Transverse colon (tissue), 4 donors: ENCODE measurements around the gene SELENOO. TPM values are rescaled to one million over a fixed set of nuclear protein-coding genes. Genes with fewer than 3 reads are reported as not detected.
A peak's percentile ranks its signal among the peaks of the same experiment; 100 is the strongest.

Experiments
- DNase-seq: peaks from one replicate; pipeline ENCODE4 v3.0.0-alpha.2; 2019
- H3K27ac ChIP-seq, 4 donors: fragments of 200-600 bp; sonication (generic); 2 replicates each; pipeline ENCODE4 v1.5.1; 2016 to 2018; ENCODE audit warnings: inconsistent platforms in 4 of 4
- H3K27me3 ChIP-seq: fragments of 200-600 bp; sonication (generic); 2 replicates; pipeline ENCODE4 v1.5.1; 2017; ENCODE audit warnings: inconsistent platforms
- H3K36me3 ChIP-seq, 4 donors: fragments of 200-600 bp; sonication (generic); 2 replicates each; pipeline ENCODE4 v1.5.1; 2017 to 2019; ENCODE audit warnings: inconsistent platforms in 4 of 4
- H3K4me1 ChIP-seq, 4 donors: fragments of 200-600 bp; sonication (generic); 2 replicates each; pipeline ENCODE4 v1.5.1; 2017 to 2020; ENCODE audit warnings: inconsistent platforms in 4 of 4
- H3K4me3 ChIP-seq, 4 donors: fragments of 200-600 bp; sonication (generic); 1 replicate in 1 of 4; 2 replicates in 3 of 4; pipeline versions ENCODE4 v1.5.1 to v1.6.1; 2017 to 2019; ENCODE audit warnings: inconsistent platforms in 4 of 4
- H3K9me3 ChIP-seq, 2 donors: fragments of 200-600 bp; sonication (generic); 2 replicates each; pipeline ENCODE4 v1.5.1; 2017 to 2019; ENCODE audit warnings: inconsistent platforms in 2 of 2
- EP300 ChIP-seq: sonication (generic); formaldehyde crosslinking; IDR thresholded peaks from one replicate; pipeline ENCODE4 v1.6.1; 2017; ENCODE audit warnings: antibody characterized with exemption, low read depth
- POLR2A ChIP-seq: fragments of 450-650 bp; IDR thresholded peaks from one replicate; pipeline ENCODE4 v1.6.1; 2016; ENCODE audit warnings: antibody characterized with exemption, mild to moderate bottlenecking, moderate library complexity
- POLR2AphosphoS5 ChIP-seq, 3 donors: sonication (generic); formaldehyde crosslinking; IDR thresholded peaks; one replicate each; pipeline ENCODE4 v1.6.1; 2016; ENCODE audit warnings: antibody characterized with exemption in 3 of 3
- WGBS, 2 donors: methylation state at CpG; one replicate each; pipeline ENCODE4 v1.1.5; 2018; ENCODE audit warnings: low coverage in 1 of 2; 5-methylcytosine and 5-hydroxymethylcytosine counted together
- in situ Hi-C, 4 donors: fragments of 200-750 bp; cut with MboI; loops; one replicate each; pipeline versions ENCODE4 v1.15.0 to v1.15.1; 2017; ENCODE audit warnings: low sequenced_read_pairs in 3 of 4, low pct_ligation_motif_present in 1 of 4, low pct_unique_long_range_greater_than_20kb in 1 of 4
- intact Hi-C: fragments of 100-400 bp; cut with DNase I; formaldehyde crosslinking; loops from one replicate; pipeline ENCODE4 v1.15.1; 2023; ENCODE audit warnings: low total_unique reads
- total RNA-seq, 4 donors: library from RNA; depleted of rRNA; stranded (reverse); fragments of >200 nt; gene quantifications; one replicate each; pipeline ENCODE4 v1.1.0, GENCODE V29; 2016
- TF ChIP-seq, protein P1 (sequence below), 5 experiments: fragments of 200-600 bp in 3 of 5; fragments of 450-650 bp in 2 of 5; sonication (generic) in 3 of 5; IDR thresholded peaks; 1 replicate in 2 of 5; 2 replicates in 3 of 5; pipeline ENCODE4 v1.5.1; 2016 to 2017; ENCODE audit warnings: antibody characterized with exemption in 5 of 5, inconsistent platforms in 3 of 5, mild to moderate bottlenecking in 2 of 5, moderate library complexity in 1 of 5

The SELENOO gene
- total RNA-seq, 4 donors from 2014 or later: 27.3 to 91.3 (median 35.1) TPM

DNA sequence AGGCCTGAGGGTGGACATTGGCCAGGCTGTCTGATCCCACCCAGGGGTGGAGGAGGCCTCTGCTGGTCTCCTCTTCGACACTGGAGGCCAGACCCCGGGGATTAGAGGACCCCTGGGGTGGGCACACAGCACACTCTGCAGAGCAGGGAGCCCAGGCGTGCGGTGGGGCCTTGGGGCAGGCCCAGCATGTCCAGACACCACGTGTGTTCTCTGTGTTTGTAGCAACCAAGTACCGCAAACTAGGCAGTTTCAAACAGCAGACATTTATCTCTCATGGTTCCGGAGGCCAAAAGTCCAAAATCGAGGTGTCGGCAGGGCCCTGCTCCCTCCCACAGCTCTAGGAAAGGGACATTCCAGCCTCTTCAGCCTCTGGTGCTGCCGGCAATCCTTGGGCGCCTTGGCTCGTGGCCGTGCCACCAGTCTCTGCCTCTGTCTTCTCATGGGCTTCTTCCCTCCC, 28.8 kb upstream of the SELENOO start:
- Histone ChIP-seq H3K4me1 (peaks cover 0 to 13% (median 11%) of the 10 kb centered on the region in 4 donors), H3K36me3 (no peaks in the 10 kb centered on the region), H3K27me3 (peaks cover 61% of the 10 kb centered on the region), H3K27ac (no peak overlapping the region), H3K9me3 (no peaks in the 10 kb centered on the region), H3K4me3 (no peak overlapping the region)
- WGBS, 2 donors: 70 to 88% methylated on average over 5 to 13 of the region's 13 CpGs
- in situ Hi-C loops (no loop called here), intact Hi-C loops (no loop called here)
- DNase-seq: no peak
- TF ChIP-seq EP300 (no peak), POLR2AphosphoS5 (IDR thresholded peaks at IDR 0.05) (no peak), POLR2A (no peak)
- TF ChIP-seq, protein P1, sequence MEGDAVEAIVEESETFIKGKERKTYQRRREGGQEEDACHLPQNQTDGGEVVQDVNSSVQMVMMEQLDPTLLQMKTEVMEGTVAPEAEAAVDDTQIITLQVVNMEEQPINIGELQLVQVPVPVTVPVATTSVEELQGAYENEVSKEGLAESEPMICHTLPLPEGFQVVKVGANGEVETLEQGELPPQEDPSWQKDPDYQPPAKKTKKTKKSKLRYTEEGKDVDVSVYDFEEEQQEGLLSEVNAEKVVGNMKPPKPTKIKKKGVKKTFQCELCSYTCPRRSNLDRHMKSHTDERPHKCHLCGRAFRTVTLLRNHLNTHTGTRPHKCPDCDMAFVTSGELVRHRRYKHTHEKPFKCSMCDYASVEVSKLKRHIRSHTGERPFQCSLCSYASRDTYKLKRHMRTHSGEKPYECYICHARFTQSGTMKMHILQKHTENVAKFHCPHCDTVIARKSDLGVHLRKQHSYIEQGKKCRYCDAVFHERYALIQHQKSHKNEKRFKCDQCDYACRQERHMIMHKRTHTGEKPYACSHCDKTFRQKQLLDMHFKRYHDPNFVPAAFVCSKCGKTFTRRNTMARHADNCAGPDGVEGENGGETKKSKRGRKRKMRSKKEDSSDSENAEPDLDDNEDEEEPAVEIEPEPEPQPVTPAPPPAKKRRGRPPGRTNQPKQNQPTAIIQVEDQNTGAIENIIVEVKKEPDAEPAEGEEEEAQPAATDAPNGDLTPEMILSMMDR (IDR thresholded peaks at IDR 0.05): no peak

DNA sequence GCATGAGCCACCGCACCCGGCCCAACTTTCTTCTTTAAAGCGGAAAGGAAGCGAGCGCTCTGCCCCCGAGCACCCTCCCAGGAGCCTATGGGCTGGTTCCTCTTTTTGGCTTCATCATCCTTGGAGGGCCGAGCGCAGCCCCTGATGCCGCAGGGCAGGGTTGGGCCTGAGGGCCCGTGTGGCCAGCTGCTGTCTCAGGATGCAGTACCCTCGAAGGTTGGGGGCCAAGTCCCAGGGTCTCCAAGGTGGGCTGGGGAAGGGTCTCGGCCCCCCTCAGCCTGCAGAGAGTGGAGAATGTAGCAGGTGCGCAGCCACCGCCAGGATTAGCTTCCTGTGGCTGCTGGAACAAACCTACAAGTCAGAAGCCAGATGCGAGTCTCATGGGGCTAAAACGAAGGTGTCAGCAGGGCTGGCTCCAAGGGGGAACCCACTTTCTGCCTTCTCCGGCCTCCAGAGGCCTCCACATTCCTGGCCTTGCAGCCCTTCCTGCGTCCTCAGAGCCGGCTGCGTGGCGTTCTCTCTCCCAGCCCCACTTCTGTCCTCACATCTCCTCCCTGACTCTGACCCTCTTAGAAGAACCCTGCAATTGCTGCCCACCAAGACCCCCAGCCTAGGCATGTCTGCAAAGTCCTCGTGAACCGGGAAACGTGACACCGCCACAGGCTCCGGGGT, 27.4 kb upstream of the SELENOO start:
- Histone ChIP-seq H3K4me3 (no peak overlapping the region), H3K4me1 (peaks cover 0 to 13% (median 11%) of the 10 kb centered on the region in 4 donors), H3K27me3 (peaks cover 70% of the 10 kb centered on the region), H3K27ac (no peak overlapping the region), H3K9me3 (no peaks in the 10 kb centered on the region), H3K36me3 (no peaks in the 10 kb centered on the region)
- peak; percentile 31 for DNase-seq
- in situ Hi-C loops: no loop called here
- no peak for TF ChIP-seq EP300
- TF ChIP-seq POLR2A: no peak
- TF ChIP-seq, protein P1 (IDR thresholded peaks at IDR 0.05): no peak
- TF ChIP-seq POLR2AphosphoS5 (IDR thresholded peaks at IDR 0.05): no peak
- intact Hi-C loops: no loop called here
- WGBS, 2 donors: 80% methylated on average over 24 of the region's 26 CpGs; no CpG with 5 or more reads in 1 of the 2 donors

DNA sequence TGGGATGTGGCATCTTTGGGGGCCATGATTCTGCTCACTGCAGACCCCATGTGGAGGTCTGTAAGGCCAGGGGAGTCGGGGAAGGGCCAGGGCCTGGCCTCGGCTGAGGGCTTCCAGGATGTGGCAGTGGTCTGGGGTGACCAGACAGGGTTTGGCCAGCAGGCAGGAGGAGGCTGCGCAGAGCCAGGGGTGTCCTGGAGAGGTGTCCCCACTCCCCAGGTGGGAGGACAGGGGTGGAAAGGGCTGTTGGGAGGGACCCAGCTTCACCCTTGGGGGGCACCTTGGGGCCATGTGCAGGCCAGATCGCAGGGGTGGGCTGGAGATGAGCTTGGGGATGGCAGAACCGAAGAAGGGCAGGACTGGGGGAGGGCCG, 26.8 kb upstream of the SELENOO start:
- peaks cover 68% of the 10 kb centered on the region for H3K27me3 ChIP-seq
- intact Hi-C loops (no loop called here), in situ Hi-C loops (no loop called here)
- no peak overlapping the region for H3K4me3 ChIP-seq
- peaks cover 0 to 13% (median 11%) of the 10 kb centered on the region in 4 donors for H3K4me1 ChIP-seq
- no peak for TF ChIP-seq EP300
- TF ChIP-seq, protein P1 (IDR thresholded peaks at IDR 0.05): no peak
- TF ChIP-seq POLR2A: no peak
- no peak for TF ChIP-seq POLR2AphosphoS5 (IDR thresholded peaks at IDR 0.05)
- no peak for DNase-seq
- H3K9me3 ChIP-seq: no peaks in the 10 kb centered on the region
- no peaks in the 10 kb centered on the region for H3K36me3 ChIP-seq
- no peak overlapping the region for H3K27ac ChIP-seq
- 89% methylated on average over 5 of the region's 6 CpGs; no CpG with 5 or more reads in 1 of the 2 donors for WGBS, 2 donors

DNA sequence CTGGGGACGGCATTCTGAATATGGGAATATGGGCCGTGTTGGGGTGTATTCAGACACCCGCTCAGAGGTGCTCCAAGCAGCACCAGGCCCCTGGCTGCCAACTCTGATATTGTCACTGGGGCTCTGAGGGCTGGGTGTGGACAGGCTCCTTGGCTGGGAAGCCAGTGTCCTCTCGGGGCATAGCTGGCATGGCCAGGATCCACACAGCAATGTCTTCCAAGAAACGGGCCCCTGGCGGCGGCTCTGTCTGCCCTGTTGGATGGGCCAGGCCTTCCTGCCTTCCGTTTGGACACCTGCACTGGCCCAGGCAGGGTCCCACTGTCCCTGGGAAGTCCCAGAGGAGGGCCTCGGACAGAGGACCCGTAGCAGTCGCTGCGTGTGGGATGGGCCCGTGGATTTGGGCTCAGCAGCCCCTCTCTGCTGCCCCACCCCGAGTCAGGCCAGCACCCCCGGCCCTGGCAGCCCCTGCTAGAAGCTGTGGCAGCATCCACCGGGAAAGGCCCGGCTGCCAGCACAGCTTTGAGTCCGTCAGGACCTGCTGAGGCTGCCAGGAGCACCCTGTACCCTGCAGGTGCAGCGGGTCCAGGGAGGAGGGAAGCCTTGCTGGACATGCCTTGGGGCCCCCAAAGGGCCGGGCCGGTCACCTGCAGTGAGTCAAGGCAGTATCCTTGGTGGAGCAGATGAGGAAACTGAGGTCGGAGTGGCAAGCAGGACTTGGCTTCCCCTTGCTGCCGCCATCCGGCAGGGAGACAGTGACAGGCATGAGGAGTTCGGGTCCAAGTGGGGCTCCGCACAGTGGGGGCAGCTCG, 26.2 kb upstream of the SELENOO start:
- peaks cover 66% of the 10 kb centered on the region for H3K27me3 ChIP-seq
- TF ChIP-seq POLR2A: no peak
- TF ChIP-seq, protein P1 (IDR thresholded peaks at IDR 0.05): no peak
- no peak for TF ChIP-seq POLR2AphosphoS5 (IDR thresholded peaks at IDR 0.05)
- no peak for TF ChIP-seq EP300
- no peak for DNase-seq
- no peaks in the 10 kb centered on the region for H3K9me3 ChIP-seq
- in situ Hi-C loops: no loop called here
- H3K36me3 ChIP-seq: no peaks in the 10 kb centered on the region
- intact Hi-C loops: no loop called here
- no peak overlapping the region for H3K27ac ChIP-seq
- peaks cover 0 to 9% (median 7%) of the 10 kb centered on the region in 4 donors for H3K4me1 ChIP-seq
- WGBS, 2 donors: 82% methylated on average over 27 of the region's 27 CpGs; no CpG with 5 or more reads in 1 of the 2 donors
- H3K4me3 ChIP-seq: no peak overlapping the region
